Middle frontal gyrus (tissue), 1 donor: ENCODE data around the gene LTA.

ENCODE experiments used
- DNase-seq: peaks from one replicate; pipeline ENCODE4 v3.0.0-alpha.2; 2015; ENCODE audit warnings: low spot score; ENCODE audit errors: extremely low spot score

The LTA gene

GRCh38 chr6:31572041-31572911 lies at the start of gene LTA:
Gene LTA, plus strand, starts transcription at chr6:31572289. Its CDS starts 454 bp downstream, at chr6:31572743.
- DNase-seq: no peak

- DNase-seq: no peak
Observed at GRCh38 chr6:31525553-31525931, 46.5 kb upstream of the LTA start.

GRCh38 chr6:31525932-31526591 lies 46.0 kb upstream of the LTA start:
- DNase-seq: no peak

- no peak for DNase-seq
Observed at GRCh38 chr6:31528307-31528777, 43.7 kb upstream of the LTA start.

GRCh38 chr6:31528821-31529328 lies 43.2 kb upstream of the LTA start, which contains the start of gene MCCD1:
Gene MCCD1, plus strand, starts transcription at chr6:31528962. Its CDS starts 53 bp downstream, at chr6:31529015.
- DNase-seq: no peak

- no peak for DNase-seq
Observed at GRCh38 chr6:31529329-31530150, 42.5 kb upstream of the LTA start.

- DNase-seq: no peak
Observed at GRCh38 chr6:31530659-31531058, 41.4 kb upstream of the LTA start.

GRCh38 chr6:31531162-31531561 lies 40.9 kb upstream of the LTA start:
- no peak for DNase-seq

GRCh38 chr6:31531771-31532643 lies 40.1 kb upstream of the LTA start:
- DNase-seq: no peak

GRCh38 chr6:31532644-31533454 lies 39.2 kb upstream of the LTA start:
- no peak for DNase-seq

GRCh38 chr6:31533455-31533841 lies 38.6 kb upstream of the LTA start:
- DNase-seq: no peak

- DNase-seq: no peak
Observed at GRCh38 chr6:31534011-31534410, 38.1 kb upstream of the LTA start.

GRCh38 chr6:31534521-31535040 lies 37.5 kb upstream of the LTA start:
- DNase-seq: no peak

GRCh38 chr6:31535538-31536324 lies 36.4 kb upstream of the LTA start:
- DNase-seq: no peak

- no peak for DNase-seq
Observed at GRCh38 chr6:31538805-31539400, 33.2 kb upstream of the LTA start.

GRCh38 chr6:31540640-31541039 lies 31.4 kb upstream of the LTA start:
- no peak for DNase-seq

- no peak for DNase-seq
Observed at GRCh38 chr6:31541059-31541657, 30.9 kb upstream of the LTA start.
